Psoas muscle (tissue), 8 donors: ENCODE measurements around the gene MBNL1. TPM values are rescaled to one million over a fixed set of nuclear protein-coding genes. Genes with fewer than 3 reads are reported as not detected.
A peak's percentile ranks its signal among the peaks of the same experiment; 100 is the strongest.

Experiments
- ATAC-seq, 4 donors: fragments of 200-7000 bp; cut with Tn5 transposase; one replicate each; pipeline ENCODE4 v1.9.1; 2020; ENCODE audit warnings: moderate library complexity in 3 of 4, mild to moderate bottlenecking in 2 of 4
- DNase-seq, 2 donors: peaks; one replicate each; pipeline ENCODE4 v3.0.0-alpha.2; 2020
- H3K27ac ChIP-seq: fragments of 200-600 bp; one replicate; pipeline ENCODE4 v1.8.0; 2022
- H3K27me3 ChIP-seq, 3 donors: fragments of 200-600 bp in 1 of 3; one replicate each; pipeline versions ENCODE4 v1.6.1 to v1.8.0; 2013 to 2022; ENCODE audit warnings: low read length in 2 of 3, mild to moderate bottlenecking in 2 of 3, moderate library complexity in 1 of 3; ENCODE audit not compliant: insufficient read depth in 3 of 3
- H3K36me3 ChIP-seq, 2 donors: fragments of 200-600 bp in 1 of 2; one replicate each; pipeline versions ENCODE4 v1.6.1 to v1.8.0; 2013 to 2022; ENCODE audit warnings: low read depth in 1 of 2, mild to moderate bottlenecking in 1 of 2, moderate library complexity in 1 of 2; ENCODE audit not compliant: insufficient read depth in 1 of 2
- H3K4me1 ChIP-seq: fragments of 200-600 bp; one replicate; pipeline ENCODE4 v1.8.0; 2022
- H3K4me3 ChIP-seq: fragments of 200-600 bp; one replicate; pipeline ENCODE4 v1.8.0; 2022; ENCODE audit warnings: mild to moderate bottlenecking
- H3K9me3 ChIP-seq: fragments of 200-600 bp; one replicate; pipeline ENCODE4 v1.8.0; 2022
- WGBS, 3 donors: extraction: QIAGEN DNeasy Blood & Tissue Kit; methylation state at CpG; one replicate each; pipeline versions ENCODE4 v1.1.6 to v1.1.7; 2013; 5-methylcytosine and 5-hydroxymethylcytosine counted together
- intact Hi-C, 2 donors: fragments of 100-400 bp; cut with DNase I; formaldehyde crosslinking; loops; one replicate each; pipeline versions ENCODE4 v1.11.0 to v1.14.2; 2022
- polyA plus RNA-seq, 3 donors: library from polyadenylated mRNA; stranded (reverse); fragments of 200-250 nt; gene quantifications; one replicate each; pipeline ENCODE4 v1.2.3, GENCODE V29; 2013
- total RNA-seq, 4 donors: library from RNA; stranded (reverse); fragmentation: NEBNext Ultra II Directional in 2 of 4; extraction: Animal tissue kit (Norgen Biotek cat#: 25700) in 2 of 4; gene quantifications; one replicate each; pipeline versions ENCODE4 v1.2.1 to v1.2.4, GENCODE V29; 2021 to 2023
- TF ChIP-seq, protein P1 (sequence below): fragments of 200-600 bp; IDR thresholded peaks from one replicate; pipeline ENCODE4 v1.8.0; 2022; ENCODE audit warnings: antibody characterized with exemption
- donor health status: healthy with polysubstance abuse.
- donor health status: DM: no; HTN: no; CAD: no; lungs with moderate emphysema.
- donor health status: Bipolar disorder and iron deficiency.
- donor health status: healthy.
- donor health status: DM: yes; HTN: yes; CAD: no.
- donor health status: DM: no; HTN: no; CAD: no.
- donor health status: DM: no; HTN: no; CAD: no.
- donor health status: DM: yes; HTN: yes; CAD: no.

Gene MBNL1
- total and polyA plus RNA-seq, 7 donors: 27.4 to 281 (median 179) TPM

DNA sequence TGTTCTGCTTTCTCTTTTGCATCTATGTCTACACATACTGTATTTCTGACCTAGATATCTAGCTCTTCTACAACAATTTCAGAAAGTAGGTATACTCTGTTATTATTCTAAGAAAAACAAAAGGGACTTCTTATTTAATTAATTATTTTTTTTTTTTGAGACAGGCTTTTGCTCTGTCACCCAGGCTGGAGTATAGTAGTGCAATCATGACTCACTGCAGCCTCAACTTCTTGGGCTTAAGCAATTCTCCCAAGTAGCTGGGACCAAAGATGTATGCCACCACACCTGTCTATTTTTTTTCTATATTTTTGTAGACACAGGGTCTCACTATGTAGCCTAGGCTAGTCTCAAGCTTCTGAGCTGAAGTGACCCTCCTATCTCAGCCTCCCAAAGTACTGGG lies 130.6 kb downstream of the MBNL1 start:
- intact Hi-C loops: no loop called here
- H3K36me3 ChIP-seq: peaks cover 0 to 15% of the 10 kb centered on the region in 2 donors
- H3K9me3 ChIP-seq: no peaks in the 10 kb centered on the region
- H3K27me3 ChIP-seq: no peaks in the 10 kb centered on the region
- H3K27ac ChIP-seq: peak overlapping the region; percentile 92
- DNase-seq (no peak), ATAC-seq (peak; percentile 31 to 60 (median 44))
- peak overlapping the region; percentile 47 for H3K4me3 ChIP-seq
- peaks cover 80% of the 10 kb centered on the region for H3K4me1 ChIP-seq
- TF ChIP-seq, protein P1, sequence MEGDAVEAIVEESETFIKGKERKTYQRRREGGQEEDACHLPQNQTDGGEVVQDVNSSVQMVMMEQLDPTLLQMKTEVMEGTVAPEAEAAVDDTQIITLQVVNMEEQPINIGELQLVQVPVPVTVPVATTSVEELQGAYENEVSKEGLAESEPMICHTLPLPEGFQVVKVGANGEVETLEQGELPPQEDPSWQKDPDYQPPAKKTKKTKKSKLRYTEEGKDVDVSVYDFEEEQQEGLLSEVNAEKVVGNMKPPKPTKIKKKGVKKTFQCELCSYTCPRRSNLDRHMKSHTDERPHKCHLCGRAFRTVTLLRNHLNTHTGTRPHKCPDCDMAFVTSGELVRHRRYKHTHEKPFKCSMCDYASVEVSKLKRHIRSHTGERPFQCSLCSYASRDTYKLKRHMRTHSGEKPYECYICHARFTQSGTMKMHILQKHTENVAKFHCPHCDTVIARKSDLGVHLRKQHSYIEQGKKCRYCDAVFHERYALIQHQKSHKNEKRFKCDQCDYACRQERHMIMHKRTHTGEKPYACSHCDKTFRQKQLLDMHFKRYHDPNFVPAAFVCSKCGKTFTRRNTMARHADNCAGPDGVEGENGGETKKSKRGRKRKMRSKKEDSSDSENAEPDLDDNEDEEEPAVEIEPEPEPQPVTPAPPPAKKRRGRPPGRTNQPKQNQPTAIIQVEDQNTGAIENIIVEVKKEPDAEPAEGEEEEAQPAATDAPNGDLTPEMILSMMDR: no peak

DNA sequence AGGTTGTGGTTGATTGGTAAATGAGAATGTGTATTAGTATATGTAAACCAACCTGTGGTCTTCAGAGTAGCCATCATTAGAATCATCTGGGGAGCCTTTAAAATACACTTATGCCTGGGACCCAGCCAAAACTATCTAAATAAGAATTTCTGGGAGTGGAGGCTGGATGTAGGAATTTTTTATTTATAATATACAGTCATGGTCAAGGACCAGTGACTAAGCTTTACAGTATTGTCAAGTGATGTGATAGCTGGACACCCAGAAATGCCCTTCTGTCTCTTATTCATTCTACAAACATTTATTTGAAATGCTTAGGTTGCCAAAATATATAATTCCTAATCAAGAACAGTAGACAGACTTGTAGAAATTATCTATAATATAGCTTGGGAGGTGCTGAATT lies 132.2 kb downstream of the MBNL1 start:
- intact Hi-C loops: loop anchor here in 1 of 2 donors (5.0 kb wide), 1 partner anchor 79 kb away; no protein-coding TSS in a partner anchor
- Histone ChIP-seq H3K36me3 (peaks cover 0 to 15% of the 10 kb centered on the region in 2 donors), H3K4me3 (no peak overlapping the region), H3K4me1 (peaks cover 79% of the 10 kb centered on the region), H3K27me3 (no peaks in the 10 kb centered on the region), H3K27ac (peak overlapping the region; percentile 92), H3K9me3 (no peaks in the 10 kb centered on the region)
- TF ChIP-seq, protein P1: no peak
- DNase-seq (no peak), ATAC-seq (no peak)

DNA sequence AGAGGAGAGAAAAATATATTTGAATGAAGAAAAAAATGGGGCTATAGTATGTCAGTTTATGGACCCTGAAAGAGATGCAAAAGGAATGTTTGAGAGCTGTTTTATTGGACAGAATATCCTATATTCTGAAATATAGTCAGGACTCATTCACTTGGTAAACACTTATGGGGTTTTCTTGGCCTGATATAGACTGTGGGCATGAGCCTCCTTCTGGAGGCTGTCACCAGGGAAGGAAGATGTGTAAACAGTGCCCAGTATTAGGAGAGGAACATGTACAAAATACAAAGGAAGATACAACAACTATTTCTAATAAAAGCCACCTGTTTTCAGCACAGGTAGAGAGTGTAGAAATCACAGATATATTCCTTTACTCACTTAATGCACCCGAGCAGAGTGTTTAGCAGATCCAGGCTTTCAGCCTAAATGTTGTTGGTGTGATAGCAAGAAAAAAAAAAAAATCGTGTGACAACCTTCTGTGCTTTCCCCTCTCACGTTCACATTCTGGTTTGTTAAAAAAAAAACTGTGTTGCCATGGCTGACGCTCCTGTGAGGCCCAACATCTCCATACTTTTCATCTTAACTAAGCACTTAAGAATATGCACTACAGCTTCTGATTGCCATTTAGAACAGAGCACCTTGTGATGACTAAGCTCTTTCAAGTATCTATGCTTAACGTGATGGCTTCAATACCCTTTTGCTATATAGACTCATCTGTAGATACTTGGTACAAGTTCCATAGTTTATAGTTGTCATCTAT lies 134.1 kb downstream of the MBNL1 start:
- Histone ChIP-seq H3K4me1 (peaks cover 81% of the 10 kb centered on the region), H3K4me3 (peak overlapping the region; percentile 33), H3K9me3 (no peaks in the 10 kb centered on the region), H3K36me3 (no peaks in the 10 kb centered on the region), H3K27me3 (no peaks in the 10 kb centered on the region), H3K27ac (peak overlapping the region; percentile 92)
- ATAC-seq: peak; percentile 34 to 61 (median 46)
- WGBS, 3 donors: 22 to 34% (median 26%) methylated on average over 5 of the region's 5 CpGs
- TF ChIP-seq, protein P1: no peak
- DNase-seq: no peak
- intact Hi-C loops: loop anchor here in 1 of 2 donors (2.0 to 5.0 kb wide), 2 partner anchors 16 to 81 kb away; no protein-coding TSS in a partner anchor

DNA sequence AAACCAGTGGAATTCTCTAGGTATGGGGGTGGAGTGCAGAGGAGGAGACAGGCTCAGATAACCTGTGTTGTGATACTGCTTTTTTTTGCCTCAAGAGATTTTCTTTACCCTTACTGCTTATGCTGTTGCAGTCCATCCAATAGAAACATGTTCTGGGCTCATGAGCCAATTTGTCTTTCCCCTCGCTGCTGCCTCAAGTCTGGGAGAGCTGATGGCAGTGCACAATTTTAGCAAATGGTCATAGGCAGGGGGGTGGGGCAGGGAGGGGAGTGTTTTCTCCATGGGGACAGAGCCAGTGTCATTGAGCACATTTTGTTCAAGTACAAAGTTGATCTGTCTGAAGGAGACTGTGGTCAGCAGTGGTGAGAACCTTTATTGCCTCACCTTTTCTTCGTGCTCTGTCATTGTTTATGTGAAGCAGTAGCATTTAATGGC lies 134.9 kb downstream of the MBNL1 start:
- Histone ChIP-seq H3K4me1 (peaks cover 79% of the 10 kb centered on the region), H3K27me3 (no peaks in the 10 kb centered on the region), H3K27ac (peak overlapping the region; percentile 92), H3K36me3 (no peaks in the 10 kb centered on the region), H3K9me3 (no peaks in the 10 kb centered on the region), H3K4me3 (peak overlapping the region; percentile 51)
- 13 to 40% (median 25%) methylated on average over 2 of the region's 2 CpGs for WGBS, 3 donors
- intact Hi-C loops: loop anchor here in 1 of 2 donors (2.0 to 5.0 kb wide), 2 partner anchors 17 to 81 kb away; no protein-coding TSS in a partner anchor
- DNase-seq: peak; percentile 73 to 86
- TF ChIP-seq, protein P1: no peak
- ATAC-seq: peak; percentile 80 to 92 (median 86)
